Measurements from ENCODE around the gene MOB2.

DNA sequence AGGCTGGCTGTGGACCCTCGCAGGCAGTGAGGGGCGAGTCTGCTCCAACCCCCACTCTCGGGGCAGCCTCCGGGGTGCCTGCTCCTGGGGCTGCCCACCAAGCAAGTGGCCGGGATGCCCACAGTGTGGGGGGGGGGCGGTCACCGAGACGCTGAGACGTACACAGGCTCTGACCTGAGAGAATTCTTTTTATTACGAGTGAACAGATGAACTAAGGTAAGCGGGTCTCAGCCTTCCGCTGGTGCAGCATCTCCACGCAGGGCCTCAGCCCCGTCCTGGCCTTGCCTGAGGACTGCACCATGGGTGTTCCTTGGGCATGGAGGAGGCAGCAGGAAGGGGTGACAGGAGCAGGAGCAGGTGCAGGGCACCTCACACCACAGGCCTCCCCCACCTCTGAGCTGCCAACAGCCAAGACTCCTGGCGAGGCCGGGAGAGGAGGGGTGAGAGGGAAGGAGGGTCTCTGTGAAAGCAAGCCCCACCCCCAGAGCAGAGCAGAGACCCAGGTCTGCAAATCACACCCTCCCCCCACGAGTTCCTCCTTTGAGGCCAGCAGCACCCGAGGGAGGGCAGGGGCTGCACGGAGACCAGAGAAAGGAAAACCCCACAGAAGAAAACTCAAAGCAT is 17.2 kb downstream of the MOB2 start:
- TF ChIP-seq BHLHE40 (IDR thresholded peaks at IDR 0.05; ENCODE audit: borderline replicate concordance), result no peak
- no peak for TF ChIP-seq FOXM1 (IDR thresholded peaks at IDR 0.05; ENCODE audit: borderline replicate concordance)
- TF ChIP-seq SP1 (IDR thresholded peaks at IDR 0.05), result no peak
- TF ChIP-seq SUZ12 (IDR thresholded peaks at IDR 0.05), result no peak
- no peak for TF ChIP-seq ARNT (IDR thresholded peaks at IDR 0.05)
- TF ChIP-seq FOXK2 (IDR thresholded peaks at IDR 0.05), result no peak

Measured in HEK293T (cell line).